GM12891 (cell line): ENCODE results near the gene ABHD17C.

Experiments used
- POLR2A ChIP-seq: IDR thresholded peaks from 2 replicates; pipeline ENCODE4 v1.6.1; 2011; ENCODE audit warnings: low read depth, low read length, control low read depth
- POLR2AphosphoS5 ChIP-seq: IDR thresholded peaks from 2 replicates; pipeline ENCODE4 v1.6.1; 2011; ENCODE audit warnings: low read depth, low read length, control low read depth
- TAF1 ChIP-seq: IDR thresholded peaks from 2 replicates; pipeline ENCODE4 v1.6.1; 2011; ENCODE audit warnings: low read depth, low read length, control low read depth

DNA sequence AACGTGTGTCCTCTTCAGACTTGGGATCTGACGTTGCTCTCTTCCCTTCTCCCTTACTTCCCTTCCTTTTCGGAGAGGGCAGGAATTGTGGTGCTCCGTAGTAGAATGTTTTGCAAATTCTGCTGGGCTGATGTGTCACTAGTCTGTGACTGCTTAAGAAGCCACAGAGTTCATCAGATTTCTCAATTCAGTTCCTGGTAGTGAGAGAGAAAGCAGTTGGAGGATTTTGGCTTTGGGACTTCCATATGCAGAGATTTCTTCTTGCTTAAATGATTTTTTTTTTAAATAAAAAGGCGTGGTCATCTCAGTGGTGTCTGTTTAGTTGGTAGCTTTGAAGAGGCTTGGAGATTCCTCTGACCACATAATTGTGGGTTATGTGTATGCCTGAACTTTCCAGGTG lies 94.2 kb downstream of the ABHD17C start:
- TF ChIP-seq POLR2A (no peak), TAF1 (no peak), POLR2AphosphoS5 (no peak)
